Mesothelial cell of epicardium (in vitro differentiated cells): ENCODE measurements around the gene REG3A. TPM values are rescaled to one million over a fixed set of nuclear protein-coding genes. Genes with fewer than 3 reads are reported as not detected.

Experiments
- DNase-seq, 2 experiments: peaks; one replicate each; pipeline ENCODE4 v3.0.0; 2021; ENCODE audit warnings: low spot score in 2 of 2; ENCODE audit not compliant: unreplicated experiment in 2 of 2
- H3K27ac Mint-ChIP-seq: 2 replicates; pipeline ENCODE4 v1.8.0; 2021; ENCODE audit warnings: mixed read lengths
- H3K27me3 Mint-ChIP-seq: 2 replicates; pipeline ENCODE4 v1.8.0; 2021; ENCODE audit warnings: low read depth, mixed read lengths
- H3K36me3 Mint-ChIP-seq: 2 replicates; pipeline ENCODE4 v1.8.0; 2021; ENCODE audit warnings: mixed read lengths
- H3K4me1 Mint-ChIP-seq: 2 replicates; pipeline ENCODE4 v1.8.0; 2021; ENCODE audit warnings: mixed read lengths
- H3K4me3 Mint-ChIP-seq: 2 replicates; pipeline ENCODE4 v1.8.0; 2021; ENCODE audit warnings: mild to moderate bottlenecking, moderate library complexity, mixed read lengths
- H3K9me3 Mint-ChIP-seq: 2 replicates; pipeline ENCODE4 v1.8.0; 2021; ENCODE audit warnings: mixed read lengths
- CTCF ChIP-seq: fragments of 200-600 bp; sonication (generic); IDR thresholded peaks from one replicate; pipeline ENCODE4 v1.5.0; 2021; ENCODE audit warnings: antibody characterized with exemption; ENCODE audit not compliant: unreplicated experiment
- total RNA-seq: library from RNA; stranded (reverse); gene quantifications from 3 replicates; pipeline ENCODE4 v1.2.1, GENCODE V29; 2021

REG3A gene
- total RNA-seq, 1 donor from 2014 or later, result not detected

- no peak for TF ChIP-seq CTCF
- H3K27me3 Mint-ChIP-seq, result peaks cover 20% of the 10 kb centered on the region
- no peaks in the 10 kb centered on the region for H3K9me3 Mint-ChIP-seq
- no peak overlapping the region for H3K4me3 Mint-ChIP-seq
- no peak for DNase-seq
- no peak overlapping the region for H3K27ac Mint-ChIP-seq
- no peaks in the 10 kb centered on the region for H3K36me3 Mint-ChIP-seq
- no peaks in the 10 kb centered on the region for H3K4me1 Mint-ChIP-seq
These were observed 36.9 kb downstream of the REG3A start for GRCh38 chr2:79122676-79123075.

GRCh38 chr2:79120194-79120713 lies 39.3 kb downstream of the REG3A start, which contains the start of gene REG1A:
Gene REG1A (plus strand): TSS chr2:79120488. CDS start chr2:79120862, 374 bp downstream.
- Mint-ChIP-seq H3K27me3 (peaks cover 11% of the 10 kb centered on the region), H3K27ac (no peak within 1 kb of the TSS), H3K4me1 (no peaks in the 10 kb centered on the region), H3K36me3 (no peaks in the 10 kb centered on the region), H3K4me3 (no peak within 1 kb of the TSS), H3K9me3 (no peaks in the 10 kb centered on the region)
- no peak for DNase-seq
- TF ChIP-seq CTCF, result no peak

GRCh38 chr2:79116997-79117928 lies 42.3 kb downstream of the REG3A start:
- H3K27me3 Mint-ChIP-seq, result peaks cover 9% of the 10 kb centered on the region
- H3K4me1 Mint-ChIP-seq, result no peaks in the 10 kb centered on the region
- TF ChIP-seq CTCF, result no peak
- no peak for DNase-seq
- H3K27ac Mint-ChIP-seq, result no peak overlapping the region
- no peak overlapping the region for H3K4me3 Mint-ChIP-seq
- H3K9me3 Mint-ChIP-seq, result no peaks in the 10 kb centered on the region
- H3K36me3 Mint-ChIP-seq, result no peaks in the 10 kb centered on the region

GRCh38 chr2:79114797-79115494 lies 44.6 kb downstream of the REG3A start:
- no peak overlapping the region for H3K27ac Mint-ChIP-seq
- no peak for DNase-seq
- H3K4me3 Mint-ChIP-seq, result no peak overlapping the region
- H3K4me1 Mint-ChIP-seq, result no peaks in the 10 kb centered on the region
- peaks cover 5% of the 10 kb centered on the region for H3K27me3 Mint-ChIP-seq
- H3K36me3 Mint-ChIP-seq, result no peaks in the 10 kb centered on the region
- no peak for TF ChIP-seq CTCF
- H3K9me3 Mint-ChIP-seq, result no peaks in the 10 kb centered on the region

- no peaks in the 10 kb centered on the region for H3K4me1 Mint-ChIP-seq
- H3K4me3 Mint-ChIP-seq, result no peak overlapping the region
- TF ChIP-seq CTCF, result no peak
- peaks cover 5% of the 10 kb centered on the region for H3K27me3 Mint-ChIP-seq
- no peak overlapping the region for H3K27ac Mint-ChIP-seq
- no peaks in the 10 kb centered on the region for H3K36me3 Mint-ChIP-seq
- H3K9me3 Mint-ChIP-seq, result no peaks in the 10 kb centered on the region
- DNase-seq, result no peak
These were observed 47.3 kb downstream of the REG3A start for GRCh38 chr2:79112269-79112668.

Other genes with a start within 250 kb of the REG3A start
- not detected in 3 replicates for gene REG3G, start 134.1 kb downstream of the REG3A start, total RNA-seq
- gene REG1B, start 71.8 kb downstream of the REG3A start, total RNA-seq, result not detected in 3 replicates
- gene REG1A, start 39.3 kb downstream of the REG3A start, total RNA-seq, result not detected in 3 replicates